HG02588 (cell line): ENCODE results near the gene WAPL.
"Not testable (repeated sequence)": the region's sequence is repeated elsewhere in the genome, so short reads cannot be mapped to it uniquely, and the experiment has no call there.

Experiments
- ATAC-seq: cut with Tn5 transposase; IDR thresholded peaks from one replicate; pipeline ENCODE4 v1.9.1; 2021; ENCODE audit warnings: mild to moderate bottlenecking, moderate library complexity; ENCODE audit not compliant: unreplicated experiment

The WAPL gene, protein sequence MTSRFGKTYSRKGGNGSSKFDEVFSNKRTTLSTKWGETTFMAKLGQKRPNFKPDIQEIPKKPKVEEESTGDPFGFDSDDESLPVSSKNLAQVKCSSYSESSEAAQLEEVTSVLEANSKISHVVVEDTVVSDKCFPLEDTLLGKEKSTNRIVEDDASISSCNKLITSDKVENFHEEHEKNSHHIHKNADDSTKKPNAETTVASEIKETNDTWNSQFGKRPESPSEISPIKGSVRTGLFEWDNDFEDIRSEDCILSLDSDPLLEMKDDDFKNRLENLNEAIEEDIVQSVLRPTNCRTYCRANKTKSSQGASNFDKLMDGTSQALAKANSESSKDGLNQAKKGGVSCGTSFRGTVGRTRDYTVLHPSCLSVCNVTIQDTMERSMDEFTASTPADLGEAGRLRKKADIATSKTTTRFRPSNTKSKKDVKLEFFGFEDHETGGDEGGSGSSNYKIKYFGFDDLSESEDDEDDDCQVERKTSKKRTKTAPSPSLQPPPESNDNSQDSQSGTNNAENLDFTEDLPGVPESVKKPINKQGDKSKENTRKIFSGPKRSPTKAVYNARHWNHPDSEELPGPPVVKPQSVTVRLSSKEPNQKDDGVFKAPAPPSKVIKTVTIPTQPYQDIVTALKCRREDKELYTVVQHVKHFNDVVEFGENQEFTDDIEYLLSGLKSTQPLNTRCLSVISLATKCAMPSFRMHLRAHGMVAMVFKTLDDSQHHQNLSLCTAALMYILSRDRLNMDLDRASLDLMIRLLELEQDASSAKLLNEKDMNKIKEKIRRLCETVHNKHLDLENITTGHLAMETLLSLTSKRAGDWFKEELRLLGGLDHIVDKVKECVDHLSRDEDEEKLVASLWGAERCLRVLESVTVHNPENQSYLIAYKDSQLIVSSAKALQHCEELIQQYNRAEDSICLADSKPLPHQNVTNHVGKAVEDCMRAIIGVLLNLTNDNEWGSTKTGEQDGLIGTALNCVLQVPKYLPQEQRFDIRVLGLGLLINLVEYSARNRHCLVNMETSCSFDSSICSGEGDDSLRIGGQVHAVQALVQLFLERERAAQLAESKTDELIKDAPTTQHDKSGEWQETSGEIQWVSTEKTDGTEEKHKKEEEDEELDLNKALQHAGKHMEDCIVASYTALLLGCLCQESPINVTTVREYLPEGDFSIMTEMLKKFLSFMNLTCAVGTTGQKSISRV (N-terminal part only)

DNA sequence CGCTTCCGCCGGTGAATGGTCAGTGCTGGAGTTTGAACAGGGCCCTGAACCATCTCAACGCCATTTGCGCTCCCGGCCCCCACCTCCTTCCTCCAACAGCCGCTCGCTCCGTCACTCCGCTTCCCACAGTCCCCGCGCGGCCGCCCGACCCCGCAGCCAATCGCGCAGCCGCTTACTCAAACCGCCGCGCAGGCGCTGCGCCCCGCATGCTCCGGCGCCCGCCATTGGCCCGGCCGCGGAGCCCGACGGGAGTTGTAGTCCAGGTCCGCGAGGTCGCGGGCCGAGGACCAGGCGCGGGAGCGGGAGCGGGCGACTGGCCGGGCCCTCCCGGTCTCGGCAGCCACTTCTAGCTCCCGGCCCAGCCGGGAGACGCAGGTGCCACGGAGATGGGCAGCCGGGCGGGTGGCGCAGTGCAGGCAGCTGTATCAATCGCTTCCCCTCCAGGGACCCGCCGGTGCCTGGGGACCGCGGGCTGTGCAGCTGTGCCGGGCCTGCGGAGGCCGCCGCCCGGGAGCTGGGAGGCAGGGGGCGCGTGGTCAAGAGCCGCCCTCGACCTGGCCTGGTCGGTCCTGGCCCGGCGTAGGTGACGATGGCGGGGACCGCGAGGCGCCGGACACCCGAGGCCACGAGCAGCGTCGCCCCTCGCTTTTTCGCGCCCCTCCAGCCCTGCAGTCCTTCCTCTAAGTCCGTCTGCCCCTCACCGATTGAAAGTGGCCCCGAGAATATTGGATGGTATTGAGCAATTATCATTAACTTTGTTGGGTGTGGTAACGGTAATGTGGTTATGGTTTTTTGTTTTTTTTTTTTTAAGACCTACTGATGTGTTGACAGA lies at the start of gene WAPL:
WAPL (minus strand) TSS at position 115 of the 832 bp plus-strand sequence. CDS start 3,723 bp downstream, outside the sequence.
- peak; percentile 94 for ATAC-seq

DNA sequence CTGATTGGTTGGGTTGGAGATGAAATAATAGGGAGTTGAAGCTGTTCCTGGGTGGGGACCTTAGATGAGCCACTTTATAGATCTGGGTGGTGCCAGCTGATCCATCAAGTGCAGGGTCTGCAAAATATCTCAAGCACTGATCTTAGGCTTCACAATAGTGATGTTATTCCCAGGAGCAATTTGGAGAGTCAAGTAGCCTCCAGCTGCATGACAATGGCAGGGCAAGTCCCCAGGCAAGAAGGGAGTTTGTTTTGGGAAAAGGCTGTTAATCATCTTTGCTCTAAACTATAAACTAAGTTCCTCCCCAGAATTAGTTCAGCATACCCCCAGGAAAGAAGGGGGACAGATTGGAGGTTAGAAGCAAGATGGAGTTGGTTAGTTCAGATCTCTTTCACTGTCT lies 47.7 kb upstream of the WAPL start:
- ATAC-seq: no peak

DNA sequence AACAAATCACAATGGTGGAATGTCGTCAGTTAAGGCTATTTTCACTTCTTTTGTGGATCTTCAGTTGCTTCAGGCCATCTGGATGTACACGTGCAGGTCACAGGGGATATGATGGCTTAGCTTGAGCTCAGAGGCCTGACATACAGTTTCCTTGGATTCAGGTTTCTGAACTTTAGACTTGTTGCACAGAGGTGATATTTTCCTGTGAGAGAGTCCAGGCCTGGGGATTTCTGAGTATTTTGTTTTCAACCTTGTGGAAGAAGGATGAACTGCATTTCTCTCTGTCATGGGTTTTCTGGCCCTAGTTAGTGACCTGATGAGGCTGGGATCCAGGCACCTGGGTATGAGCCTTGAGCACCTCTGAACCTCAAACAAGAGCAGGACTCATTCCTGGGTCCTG lies 44.9 kb upstream of the WAPL start:
- ATAC-seq: not testable (repeated sequence)

DNA sequence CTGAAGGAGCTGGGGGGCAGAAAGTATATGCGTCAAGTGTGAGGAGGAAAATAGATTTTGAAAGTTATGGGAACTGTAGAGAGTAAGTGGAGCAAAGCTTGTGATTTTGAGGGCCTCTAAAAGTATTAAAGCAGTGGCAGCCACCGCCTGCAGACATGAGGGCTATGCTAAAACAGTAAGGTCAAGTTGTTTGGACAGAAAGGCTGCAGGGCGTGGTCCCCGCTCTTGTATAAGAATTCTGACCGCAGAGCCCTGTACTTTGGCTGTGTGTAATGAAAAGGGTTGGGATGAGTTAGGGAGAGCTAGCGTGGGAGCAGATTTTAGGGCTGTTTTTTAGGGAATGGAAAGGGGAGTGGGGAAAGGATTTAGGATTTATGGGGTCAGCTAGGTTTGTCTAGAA lies 41.7 kb upstream of the WAPL start:
- not testable (repeated sequence) for ATAC-seq

DNA sequence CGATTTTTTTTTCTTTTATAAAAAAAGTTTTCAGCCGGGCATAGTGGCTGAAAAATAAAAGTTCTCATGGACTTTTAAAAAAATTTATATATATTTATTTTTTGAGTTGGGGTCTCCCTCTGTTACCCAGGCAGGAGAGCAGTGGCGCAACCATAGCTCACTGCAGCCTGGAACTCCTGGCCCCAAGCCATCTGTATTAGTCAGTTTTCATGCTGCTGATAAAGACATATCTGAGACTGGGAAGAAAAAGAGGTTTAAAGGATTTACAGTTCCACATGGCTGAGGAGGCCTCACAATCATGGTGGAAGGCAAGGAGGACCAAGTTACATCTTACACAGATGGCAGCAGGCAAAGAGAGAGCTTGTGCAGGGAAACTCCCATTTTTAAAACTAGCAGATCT lies 37.1 kb upstream of the WAPL start:
- ATAC-seq: not testable (repeated sequence)

DNA sequence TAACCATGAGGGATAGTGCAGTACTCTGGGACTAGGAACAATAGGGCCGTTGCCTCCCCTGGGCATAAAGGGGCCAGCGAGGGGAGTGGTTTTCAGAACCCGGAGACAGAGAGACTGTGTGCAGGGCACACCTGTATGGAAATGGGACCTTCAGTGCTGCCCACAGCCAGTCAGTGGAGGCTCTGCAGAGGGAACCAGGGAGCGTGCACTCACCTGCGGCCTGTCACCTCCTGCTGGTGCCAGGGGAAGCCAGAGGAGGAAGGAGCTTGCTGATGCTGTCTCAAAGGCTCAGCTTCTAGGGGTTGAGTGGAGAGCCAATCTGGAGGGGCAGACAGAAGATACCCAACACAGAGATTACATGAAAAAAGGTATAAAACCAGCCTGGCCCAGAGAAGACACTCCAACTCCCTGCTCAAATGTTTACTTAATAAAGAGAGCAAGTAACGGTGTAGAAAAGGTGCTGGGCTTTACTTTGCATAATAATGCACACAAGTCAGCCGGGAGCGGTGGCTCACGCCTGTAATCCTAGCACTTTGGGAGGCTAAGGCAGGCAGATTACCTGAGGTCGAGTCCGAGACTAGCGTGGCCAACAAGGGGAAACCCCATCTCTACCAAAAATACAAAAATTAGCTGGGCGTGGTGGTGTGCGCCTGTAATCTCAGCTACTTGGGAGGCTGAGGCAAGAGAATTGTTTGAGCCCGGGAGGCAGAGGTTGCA lies 35.5 kb upstream of the WAPL start:
- ATAC-seq: no peak

DNA sequence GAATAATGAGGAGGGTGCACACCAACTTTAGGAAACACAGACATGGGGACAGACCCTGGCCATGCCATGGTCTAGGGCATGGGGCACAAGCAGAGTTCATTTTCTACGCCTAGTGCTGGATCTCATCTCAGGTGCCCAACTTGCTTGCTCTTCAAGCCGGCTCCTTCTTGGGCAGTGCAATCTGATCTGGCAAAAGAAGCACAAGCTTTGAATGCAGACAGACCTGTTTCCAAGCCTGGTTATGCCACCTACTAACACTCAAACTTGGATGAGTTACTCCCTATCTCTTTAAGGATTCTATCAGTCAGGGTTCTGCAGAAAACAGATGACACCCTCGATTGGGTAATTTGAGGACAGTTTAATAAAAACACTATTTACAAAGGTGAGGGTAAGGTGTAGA lies 34.9 kb upstream of the WAPL start:
- no peak for ATAC-seq

DNA sequence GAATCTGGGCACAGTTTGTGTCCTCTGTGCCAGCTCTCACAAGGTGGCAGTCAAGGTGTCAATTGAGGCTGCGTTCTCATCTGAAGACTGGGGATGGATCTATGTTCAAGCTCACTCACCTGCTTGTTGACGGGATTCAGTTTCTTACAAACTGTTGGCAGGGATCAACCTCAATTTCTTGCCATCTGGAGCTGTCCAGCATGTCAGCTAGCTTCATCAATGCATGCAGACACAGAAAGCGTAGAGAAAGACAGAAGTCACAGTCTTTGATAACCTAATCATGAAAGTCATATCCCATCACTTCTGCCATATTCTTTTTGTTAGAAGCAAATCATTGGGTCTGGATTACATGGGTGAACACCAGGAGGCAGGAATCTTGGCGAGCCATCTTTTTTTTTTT lies 32.0 kb upstream of the WAPL start:
- ATAC-seq: no peak

DNA sequence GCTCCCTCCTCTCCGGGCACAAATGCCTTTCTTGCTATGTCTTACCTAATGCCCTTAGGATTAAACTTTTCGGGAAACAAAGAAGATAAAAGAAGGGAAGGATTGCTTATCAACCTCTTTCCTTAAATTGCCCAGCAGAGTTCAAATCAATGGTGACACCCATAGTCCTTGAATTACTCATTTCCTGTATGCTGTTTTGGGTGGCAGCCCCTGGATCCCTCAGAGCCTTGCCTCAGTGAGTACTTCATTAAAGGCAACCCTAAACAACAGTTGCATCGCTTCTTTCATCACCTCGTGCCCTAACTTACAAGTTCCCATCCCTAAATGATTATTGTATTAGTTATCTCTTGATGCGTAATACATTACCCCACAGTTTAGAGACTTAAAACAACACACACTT lies 31.6 kb upstream of the WAPL start:
- no peak for ATAC-seq

DNA sequence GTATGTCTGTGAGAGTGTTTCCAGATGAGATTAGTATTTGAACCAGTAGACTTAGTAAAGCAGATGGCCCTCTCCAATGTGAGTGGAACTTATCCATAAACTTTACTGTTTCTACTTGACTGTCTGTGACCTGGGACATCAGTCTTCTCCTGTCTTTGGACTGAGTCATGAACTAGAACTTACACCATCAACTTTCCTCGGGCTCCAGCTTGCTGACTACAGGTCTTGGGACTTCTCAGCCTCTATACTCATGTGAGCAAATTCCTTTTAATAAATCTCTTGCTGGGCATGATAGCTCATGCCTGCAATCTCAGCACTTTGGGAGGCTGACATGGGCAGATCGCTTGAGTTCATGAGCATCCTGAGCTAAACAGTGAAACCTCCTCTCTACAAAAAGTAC lies 25.7 kb upstream of the WAPL start:
- ATAC-seq: no peak

DNA sequence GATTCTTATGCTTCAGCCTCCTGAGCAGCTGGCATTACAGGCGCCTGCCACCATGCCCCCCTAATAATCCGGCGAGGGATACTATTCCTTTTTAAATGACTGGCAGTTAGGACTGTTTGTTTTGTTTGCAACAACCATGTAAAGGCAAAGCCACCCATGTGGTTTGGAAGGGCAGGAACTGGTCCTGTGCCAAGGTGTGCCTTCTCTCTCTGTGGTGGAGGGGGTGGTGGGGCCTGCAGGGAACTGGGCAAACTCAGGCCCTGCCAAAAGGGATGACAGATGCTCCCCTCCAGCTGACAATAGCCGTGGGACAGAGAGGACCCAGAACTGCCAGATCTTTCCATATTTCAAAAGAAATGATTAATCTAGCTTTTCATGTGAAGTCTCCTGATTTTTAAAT lies 23.5 kb upstream of the WAPL start:
- no peak for ATAC-seq

DNA sequence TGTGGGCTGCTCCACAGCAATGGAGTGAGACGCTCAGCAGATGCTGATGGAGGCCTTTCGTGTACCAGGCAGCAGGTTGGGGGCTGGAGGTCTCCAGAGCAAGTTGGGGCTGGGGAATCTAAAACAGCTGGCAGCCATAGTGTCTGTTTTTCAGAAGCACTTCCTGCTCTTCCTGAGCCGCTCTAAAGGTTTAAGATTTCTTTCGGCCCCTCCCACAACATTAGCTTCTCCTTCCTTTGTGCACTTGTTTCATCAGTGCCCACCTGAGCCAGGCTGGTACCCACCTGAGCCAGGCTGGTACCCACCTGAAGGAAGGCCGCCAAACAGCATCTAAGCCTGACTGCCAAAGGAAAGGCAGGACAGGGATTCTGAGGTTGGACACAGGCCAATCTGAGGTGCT lies 18.4 kb upstream of the WAPL start:
- ATAC-seq: no peak

DNA sequence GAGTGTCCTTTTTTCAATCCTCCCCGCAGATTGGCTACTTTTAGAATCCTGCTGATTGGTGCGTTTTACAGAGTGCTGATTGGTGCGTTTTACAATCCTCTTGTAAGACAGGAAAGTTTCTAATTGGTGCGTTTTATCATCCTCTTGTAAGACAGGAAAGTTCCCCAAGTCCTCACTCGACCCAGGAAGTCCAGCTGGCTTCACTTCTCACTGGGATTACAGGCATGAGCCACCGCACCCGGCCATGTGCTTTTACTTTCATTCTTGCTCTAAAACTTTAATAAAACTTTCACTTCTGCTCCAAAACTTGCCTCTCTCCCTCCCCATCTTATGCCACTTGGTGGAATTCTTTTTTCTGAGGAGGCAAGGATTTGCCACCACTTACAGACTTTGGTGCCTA lies 17.0 kb upstream of the WAPL start:
- ATAC-seq: no peak

DNA sequence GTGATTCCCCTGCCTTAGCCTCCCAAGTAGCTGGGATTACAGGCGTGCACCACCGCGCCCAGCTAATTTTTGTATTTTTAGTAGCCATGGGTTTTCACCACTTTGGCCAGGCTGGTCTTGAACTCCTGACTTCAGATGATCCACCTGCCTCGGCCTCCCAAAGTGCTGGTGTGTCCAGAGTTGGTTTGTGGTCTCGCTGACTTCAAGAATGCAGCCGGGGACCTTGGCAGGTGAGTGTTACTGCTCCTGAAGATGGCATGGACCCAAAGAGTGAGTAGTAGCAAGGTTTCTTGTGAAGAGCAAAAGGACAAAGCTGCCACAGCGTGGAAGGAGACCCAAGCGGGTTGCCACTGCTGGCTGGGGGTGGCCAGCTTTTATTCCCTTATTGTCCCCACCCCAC lies 16.4 kb upstream of the WAPL start:
- not testable (repeated sequence) for ATAC-seq

DNA sequence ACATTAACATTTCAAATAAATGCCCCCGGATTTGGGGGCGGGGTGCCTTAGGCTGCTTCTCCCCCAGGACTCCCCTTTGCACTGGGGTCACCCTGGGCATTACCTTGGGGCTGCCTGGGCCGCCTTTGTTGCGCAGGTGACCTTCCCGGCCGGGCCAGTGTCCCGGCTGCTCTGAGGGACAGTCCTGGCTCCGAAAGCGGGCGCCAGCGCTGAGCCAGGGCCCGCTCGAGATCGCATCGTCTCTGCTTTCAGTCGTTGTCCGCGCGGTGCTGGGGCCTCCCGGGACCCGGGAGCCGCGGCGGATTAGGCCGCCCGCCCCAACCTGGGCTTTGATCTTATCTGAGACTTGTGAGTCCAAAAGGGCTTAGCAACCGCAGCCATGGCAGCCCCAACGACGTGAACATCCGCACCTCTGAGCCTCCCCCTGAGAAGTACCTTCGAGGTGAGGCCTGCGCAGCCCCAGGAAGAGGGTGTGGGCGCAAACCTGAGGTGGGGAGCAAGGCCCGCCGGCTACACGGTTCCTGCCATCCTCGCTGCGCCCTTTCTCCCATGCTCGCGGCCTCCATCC lies 14.8 kb upstream of the WAPL start:
- ATAC-seq: no peak

DNA sequence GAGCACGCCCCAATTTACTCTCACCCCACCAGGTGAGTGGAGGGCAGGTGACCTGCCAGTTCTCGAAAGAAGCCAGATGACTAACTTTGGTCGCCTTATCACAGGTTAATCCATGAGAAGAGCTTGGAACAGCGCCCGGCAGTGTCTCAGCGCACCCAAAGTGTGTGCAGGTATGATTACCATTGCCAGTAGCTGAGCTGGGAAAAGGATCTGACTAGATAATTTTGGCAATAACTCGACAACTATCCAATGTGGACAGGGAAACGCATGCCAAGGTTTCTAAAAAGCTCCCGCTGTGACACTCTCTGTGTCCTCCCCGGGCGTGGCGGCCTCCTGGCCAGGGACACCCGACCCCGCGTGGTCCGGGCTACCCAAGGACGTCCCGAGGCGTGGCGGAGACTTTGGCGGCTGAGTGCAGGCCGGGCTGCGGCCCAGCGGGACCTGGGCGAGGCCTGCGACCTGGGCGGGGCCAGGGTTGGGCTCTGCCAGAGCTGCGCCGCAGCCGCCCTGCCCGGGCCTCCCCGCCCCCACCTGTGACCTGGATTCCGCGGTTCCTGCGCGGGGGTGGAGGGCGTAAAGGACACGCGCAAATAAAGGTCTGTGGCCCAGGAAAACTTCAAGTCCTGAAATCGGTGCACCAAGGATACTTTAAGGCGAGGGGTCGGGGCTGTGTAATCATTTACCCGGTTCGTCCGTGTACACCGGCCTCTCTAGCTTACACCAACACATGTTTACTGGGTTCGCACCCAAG lies 13.7 kb upstream of the WAPL start:
- peak; percentile 73 for ATAC-seq

DNA sequence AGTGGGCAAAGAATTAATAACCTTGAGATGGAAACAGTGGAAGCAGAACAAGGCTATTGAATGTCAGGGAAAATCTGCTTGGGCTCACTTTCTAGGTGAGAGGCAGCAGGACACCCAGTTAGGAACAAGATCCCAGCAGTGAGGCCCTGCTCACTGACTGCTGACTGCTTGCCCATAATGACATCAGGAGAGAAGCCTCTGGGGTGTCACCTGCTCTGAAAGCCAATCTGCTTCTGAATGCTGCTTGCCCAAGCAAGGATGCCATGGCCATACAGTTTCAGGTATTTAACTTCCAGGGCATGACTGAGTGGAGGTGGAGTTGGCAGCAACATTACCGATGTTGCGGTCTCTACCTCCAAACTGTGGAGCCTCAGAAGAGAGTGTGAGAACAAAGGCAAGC lies 11.7 kb upstream of the WAPL start:
- no peak for ATAC-seq

DNA sequence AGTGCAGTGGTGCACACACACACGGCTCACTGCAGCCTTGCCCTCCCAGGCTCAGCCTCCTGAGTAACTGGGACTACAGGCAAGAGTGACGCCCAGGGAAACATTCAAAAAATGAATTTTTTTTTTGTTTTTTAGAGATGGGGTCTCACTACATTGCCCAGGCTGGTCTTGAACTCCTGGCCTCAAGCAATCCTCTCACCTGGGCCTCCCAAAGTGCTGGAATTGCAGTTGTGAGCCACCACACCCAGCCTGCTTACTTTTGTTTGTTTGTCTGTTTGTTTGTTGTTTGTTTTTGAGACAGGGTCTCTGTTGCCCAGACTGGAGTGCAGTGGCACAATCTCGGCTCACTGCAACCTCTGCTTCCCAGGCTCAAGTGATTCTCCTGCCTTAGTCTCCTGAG lies 7.1 kb upstream of the WAPL start:
- ATAC-seq: not testable (repeated sequence)

DNA sequence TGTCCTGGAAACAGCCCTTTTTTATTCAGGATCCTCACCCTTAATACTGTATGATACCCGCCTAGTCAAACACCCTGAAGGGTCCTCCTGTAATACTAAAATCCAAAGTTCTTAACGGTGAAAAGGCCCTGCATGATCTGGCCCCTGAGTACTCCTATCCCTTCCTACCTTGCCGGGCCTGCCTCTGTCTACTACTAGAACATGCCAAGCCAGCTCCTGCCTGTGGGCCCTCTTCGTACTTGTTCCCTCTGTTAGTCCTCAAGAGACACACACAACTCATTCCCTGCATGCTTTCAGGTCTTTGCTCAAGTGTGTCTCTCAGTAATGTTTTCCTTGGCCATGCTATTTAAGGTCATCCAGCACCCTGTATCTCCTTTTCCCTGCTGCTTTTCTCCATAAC lies 5.0 kb upstream of the WAPL start:
- no peak for ATAC-seq
